HG03045 (cell line): Measurements from ENCODE around the gene ADAMTS17.

ENCODE experiments used
- ATAC-seq: cut with Tn5 transposase; IDR thresholded peaks from one replicate; pipeline ENCODE4 v1.9.1; 2021; ENCODE audit warnings: mild to moderate bottlenecking, moderate library complexity; ENCODE audit not compliant: unreplicated experiment

Gene ADAMTS17

GRCh38 chr15:100278596-100279380 lies 63.0 kb downstream of the ADAMTS17 start:
- ATAC-seq, result no peak

GRCh38 chr15:100277087-100277855 lies 64.5 kb downstream of the ADAMTS17 start:
- ATAC-seq, result no peak

GRCh38 chr15:100276506-100276905 lies 65.3 kb downstream of the ADAMTS17 start:
- ATAC-seq, result no peak

- no peak for ATAC-seq
Observed at GRCh38 chr15:100275641-100276040, 66.1 kb downstream of the ADAMTS17 start.

- no peak for ATAC-seq
Observed at GRCh38 chr15:100269831-100270230, 71.9 kb downstream of the ADAMTS17 start.

- no peak for ATAC-seq
Observed at GRCh38 chr15:100266166-100266565, 75.6 kb downstream of the ADAMTS17 start.

GRCh38 chr15:100265641-100266035 lies 76.1 kb downstream of the ADAMTS17 start:
- ATAC-seq, result no peak

- ATAC-seq, result no peak
Observed at GRCh38 chr15:100264994-100265640, 76.7 kb downstream of the ADAMTS17 start.

GRCh38 chr15:100263721-100264455 lies 77.9 kb downstream of the ADAMTS17 start:
- ATAC-seq, result no peak

- ATAC-seq, result no peak
Observed at GRCh38 chr15:100263031-100263430, 78.7 kb downstream of the ADAMTS17 start.

- ATAC-seq, result no peak
Observed at GRCh38 chr15:100261302-100262240, 80.2 kb downstream of the ADAMTS17 start.

- no peak for ATAC-seq
Observed at GRCh38 chr15:100259266-100259665, 82.5 kb downstream of the ADAMTS17 start.

- ATAC-seq, result no peak
Observed at GRCh38 chr15:100256970-100257650, 84.7 kb downstream of the ADAMTS17 start.

- ATAC-seq, result no peak
Observed at GRCh38 chr15:100256101-100256969, 85.4 kb downstream of the ADAMTS17 start.

- no peak for ATAC-seq
Observed at GRCh38 chr15:100255644-100256043, 86.1 kb downstream of the ADAMTS17 start.

- no peak for ATAC-seq
Observed at GRCh38 chr15:100254691-100255090, 87.1 kb downstream of the ADAMTS17 start.

- no peak for ATAC-seq
Observed at GRCh38 chr15:100254285-100254684, 87.5 kb downstream of the ADAMTS17 start.

GRCh38 chr15:100253640-100254039 lies 88.1 kb downstream of the ADAMTS17 start:
- ATAC-seq, result no peak
